Activated naive CD4-positive, alpha-beta T cell treated with anti-CD3 and anti-CD28 coated beads, Interleukin-2, amount 50 U/mL, for 72 hours (primary cell): ENCODE measurements around the gene PROZ. TPM values are rescaled to one million over a fixed set of nuclear protein-coding genes. Genes with fewer than 3 reads are reported as not detected.

ENCODE experiments used
- ATAC-seq, 2 donors: fragments of 150-1000 bp; cut with Tn5 transposase; 2 replicates each; pipeline ENCODE4 v1.10.0; 2021; ENCODE audit warnings: mild to moderate bottlenecking in 2 of 2, moderate library complexity in 2 of 2
- DNase-seq, 2 donors: peaks; one replicate each; pipeline ENCODE4 v3.0.0; 2021 to 2022; ENCODE audit warnings: low spot score in 2 of 2
- H3K27ac Mint-ChIP-seq, 2 donors: one replicate each; pipeline ENCODE4 v1.8.0; 2022; ENCODE audit warnings: mild to moderate bottlenecking in 2 of 2, mixed read lengths in 2 of 2
- H3K36me3 Mint-ChIP-seq, 2 donors: one replicate each; pipeline ENCODE4 v1.8.0; 2022; ENCODE audit warnings: mixed read lengths in 2 of 2
- H3K9me3 Mint-ChIP-seq, 2 donors: one replicate each; pipeline ENCODE4 v1.8.0; 2022; ENCODE audit warnings: mixed read lengths in 2 of 2
- total RNA-seq, 2 donors: library from RNA; stranded (reverse); gene quantifications; one replicate each; pipeline ENCODE4 v1.2.3, GENCODE V29; 2022

The PROZ gene
- total RNA-seq, 2 donors from 2014 or later, result 0.25 TPM; not detected in 1

- ATAC-seq (no peak), DNase-seq (no peak)
- Mint-ChIP-seq H3K9me3 (no peaks in the 10 kb centered on the region), H3K27ac (peak overlapping the region in 1 of 2 donors; percentile 39), H3K36me3 (peaks cover 1 to 11% of the 10 kb centered on the region in 2 donors)
Measured at GRCh38 chr13:113219256-113219940, 61.0 kb downstream of the PROZ start.

GRCh38 chr13:113220141-113220598 lies 61.7 kb downstream of the PROZ start:
- H3K9me3 Mint-ChIP-seq, result no peaks in the 10 kb centered on the region

GRCh38 chr13:113220877-113221276 lies 62.4 kb downstream of the PROZ start:
- H3K27ac Mint-ChIP-seq, result peak overlapping the region; percentile 39 to 62
- no peaks in the 10 kb centered on the region for H3K9me3 Mint-ChIP-seq
- ATAC-seq (peak; percentile 22 to 41), DNase-seq (no peak)
- peaks cover 5 to 15% of the 10 kb centered on the region in 2 donors for H3K36me3 Mint-ChIP-seq

More at GRCh38 chr13:113220141-113220598, 61.7 kb downstream of the PROZ start:
- ATAC-seq, result no peak
- H3K27ac Mint-ChIP-seq, result peak overlapping the region; percentile 39 to 66
- H3K36me3 Mint-ChIP-seq, result peaks cover 5 to 15% of the 10 kb centered on the region in 2 donors
- no peak for DNase-seq

Other genes with a start within 250 kb of the PROZ start
- 10 to 100 TPM in 1 of 2 donors, 1 to 10 TPM in 1; 4.8 to 14.2 TPM for gene MCF2L, start 189.4 kb upstream of the PROZ start, total RNA-seq
- gene F7, start 52.9 kb upstream of the PROZ start, total RNA-seq, result not detected
- not detected for gene F10, start 35.8 kb upstream of the PROZ start, total RNA-seq
- gene PCID2, start 50.0 kb downstream of the PROZ start, total RNA-seq, result 10 to 100 TPM; 39.9 to 71.3 TPM
- 10 to 100 TPM; 59.7 to 87.1 TPM for gene CUL4A, start 51.0 kb downstream of the PROZ start, total RNA-seq
- gene LAMP1, start 138.6 kb downstream of the PROZ start, total RNA-seq, result 10 to 100 TPM; 43.5 to 68.6 TPM
- under 1 TPM in 1 of 2 donors, not detected in 1; 0.95 TPM for gene GRTP1, start 205.5 kb downstream of the PROZ start, total RNA-seq